CD4-positive, alpha-beta T cell treated with Interleukin-12 subunit alpha and Interleukin-12 subunit beta, for 1 hour (primary cell): Measurements from ENCODE around the gene TMIGD2.
"Not testable (repeated sequence)": the region's sequence is repeated elsewhere in the genome, so short reads cannot be mapped to it uniquely, and the experiment has no call there.

ENCODE experiments used
- DNase-seq: peaks from one replicate; pipeline ENCODE4 v3.0.0-alpha.2; 2020

The TMIGD2 gene

GRCh38 chr19:4295972-4296771 lies 6.0 kb downstream of the TMIGD2 start:
- DNase-seq = no peak

- DNase-seq = no peak
Observed at GRCh38 chr19:4294389-4294788, 7.8 kb downstream of the TMIGD2 start.

GRCh38 chr19:4292515-4292914 lies 9.7 kb downstream of the TMIGD2 start:
- no peak for DNase-seq

- DNase-seq = no peak
Observed at GRCh38 chr19:4291184-4291732, 10.9 kb downstream of the TMIGD2 start.

- no peak for DNase-seq
Observed at GRCh38 chr19:4288091-4288777, 14.0 kb downstream of the TMIGD2 start.

- not testable (repeated sequence) for DNase-seq
Observed at GRCh38 chr19:4286141-4286540, 16.0 kb downstream of the TMIGD2 start.

GRCh38 chr19:4284974-4285373 lies 17.2 kb downstream of the TMIGD2 start:
- no peak for DNase-seq

GRCh38 chr19:4284176-4284958 lies 17.8 kb downstream of the TMIGD2 start:
- DNase-seq = no peak

GRCh38 chr19:4279530-4280422 lies 22.4 kb downstream of the TMIGD2 start:
- no peak for DNase-seq

GRCh38 chr19:4279267-4279529 lies 23.0 kb downstream of the TMIGD2 start:
- no peak for DNase-seq

- no peak for DNase-seq
Observed at GRCh38 chr19:4278419-4279266, 23.5 kb downstream of the TMIGD2 start, which contains the start of gene SHD. Gene SHD, plus strand, starts transcription at chr19:4279266. Its CDS starts 798 bp downstream, at chr19:4280064.

- DNase-seq = no peak
Observed at GRCh38 chr19:4278010-4278409, 24.2 kb downstream of the TMIGD2 start.

GRCh38 chr19:4277191-4277696 lies 24.9 kb downstream of the TMIGD2 start:
- DNase-seq = no peak

GRCh38 chr19:4274321-4274686 lies 27.9 kb downstream of the TMIGD2 start:
- not testable (repeated sequence) for DNase-seq

- DNase-seq = no peak
Observed at GRCh38 chr19:4272894-4273293, 29.3 kb downstream of the TMIGD2 start.

- DNase-seq = no peak
Observed at GRCh38 chr19:4268816-4269430, 33.3 kb downstream of the TMIGD2 start.

GRCh38 chr19:4267901-4268815 lies 34.0 kb downstream of the TMIGD2 start:
- no peak for DNase-seq

- peak; percentile 58 for DNase-seq
Observed at GRCh38 chr19:4267101-4267900, 34.9 kb downstream of the TMIGD2 start.
